ENCODE results near the gene INTS11.

INTS11 gene

GRCh38 chr1:1334835-1335234 is 10.4 kb upstream of the INTS11 start:
- DNase-seq (ENCODE audit: low read depth, low spot score), result no peak
- no peak overlapping the region for H3K4me3 ChIP-seq (ENCODE audit: low read depth, low read length)
- in situ Hi-C loops (cut with HindIII; ENCODE audit: low sequenced_read_pairs), result no loop called here
- TF ChIP-seq, protein P1, sequence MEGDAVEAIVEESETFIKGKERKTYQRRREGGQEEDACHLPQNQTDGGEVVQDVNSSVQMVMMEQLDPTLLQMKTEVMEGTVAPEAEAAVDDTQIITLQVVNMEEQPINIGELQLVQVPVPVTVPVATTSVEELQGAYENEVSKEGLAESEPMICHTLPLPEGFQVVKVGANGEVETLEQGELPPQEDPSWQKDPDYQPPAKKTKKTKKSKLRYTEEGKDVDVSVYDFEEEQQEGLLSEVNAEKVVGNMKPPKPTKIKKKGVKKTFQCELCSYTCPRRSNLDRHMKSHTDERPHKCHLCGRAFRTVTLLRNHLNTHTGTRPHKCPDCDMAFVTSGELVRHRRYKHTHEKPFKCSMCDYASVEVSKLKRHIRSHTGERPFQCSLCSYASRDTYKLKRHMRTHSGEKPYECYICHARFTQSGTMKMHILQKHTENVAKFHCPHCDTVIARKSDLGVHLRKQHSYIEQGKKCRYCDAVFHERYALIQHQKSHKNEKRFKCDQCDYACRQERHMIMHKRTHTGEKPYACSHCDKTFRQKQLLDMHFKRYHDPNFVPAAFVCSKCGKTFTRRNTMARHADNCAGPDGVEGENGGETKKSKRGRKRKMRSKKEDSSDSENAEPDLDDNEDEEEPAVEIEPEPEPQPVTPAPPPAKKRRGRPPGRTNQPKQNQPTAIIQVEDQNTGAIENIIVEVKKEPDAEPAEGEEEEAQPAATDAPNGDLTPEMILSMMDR (IDR thresholded peaks at IDR 0.05; ENCODE audit: low read depth, low read length), result no peak

DNA sequence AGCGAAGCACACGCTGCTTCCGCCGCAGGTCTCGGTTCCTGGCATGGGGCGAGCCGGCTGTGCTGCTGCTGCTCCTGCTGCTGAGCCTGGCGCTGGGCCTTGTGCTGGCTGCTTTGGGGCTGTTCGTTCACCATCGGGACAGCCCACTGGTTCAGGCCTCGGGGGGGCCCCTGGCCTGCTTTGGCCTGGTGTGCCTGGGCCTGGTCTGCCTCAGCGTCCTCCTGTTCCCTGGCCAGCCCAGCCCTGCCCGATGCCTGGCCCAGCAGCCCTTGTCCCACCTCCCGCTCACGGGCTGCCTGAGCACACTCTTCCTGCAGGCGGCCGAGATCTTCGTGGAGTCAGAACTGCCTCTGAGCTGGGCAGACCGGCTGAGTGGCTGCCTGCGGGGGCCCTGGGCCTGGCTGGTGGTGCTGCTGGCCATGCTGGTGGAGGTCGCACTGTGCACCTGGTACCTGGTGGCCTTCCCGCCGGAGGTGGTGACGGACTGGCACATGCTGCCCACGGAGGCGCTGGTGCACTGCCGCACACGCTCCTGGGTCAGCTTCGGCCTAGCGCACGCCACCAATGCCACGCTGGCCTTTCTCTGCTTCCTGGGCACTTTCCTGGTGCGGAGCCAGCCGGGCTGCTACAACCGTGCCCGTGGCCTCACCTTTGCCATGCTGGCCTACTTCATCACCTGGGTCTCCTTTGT is 9.2 kb upstream of the INTS11 start:
- DNase-seq (ENCODE audit: low read depth, low spot score), result no peak
- in situ Hi-C loops (cut with HindIII; ENCODE audit: low sequenced_read_pairs), result no loop called here
- no peak overlapping the region for H3K4me3 ChIP-seq (ENCODE audit: low read depth, low read length)
- TF ChIP-seq, protein P1 (IDR thresholded peaks at IDR 0.05; ENCODE audit: low read depth, low read length), result no peak

GRCh38 chr1:1332774-1333480 is 8.5 kb upstream of the INTS11 start:
- no peak overlapping the region for H3K4me3 ChIP-seq (ENCODE audit: low read depth, low read length)
- no peak for DNase-seq (ENCODE audit: low read depth, low spot score)
- in situ Hi-C loops (cut with HindIII; ENCODE audit: low sequenced_read_pairs), result no loop called here
- TF ChIP-seq, protein P1 (IDR thresholded peaks at IDR 0.05; ENCODE audit: low read depth, low read length), result no peak

- H3K4me3 ChIP-seq (ENCODE audit: low read depth, low read length), result no peak overlapping the region
- in situ Hi-C loops (cut with HindIII; ENCODE audit: low sequenced_read_pairs), result no loop called here
- TF ChIP-seq, protein P1 (IDR thresholded peaks at IDR 0.05; ENCODE audit: low read depth, low read length), result no peak
- no peak for DNase-seq (ENCODE audit: low read depth, low spot score)
Measured at GRCh38 chr1:1332031-1332755, 7.7 kb upstream of the INTS11 start.

DNA sequence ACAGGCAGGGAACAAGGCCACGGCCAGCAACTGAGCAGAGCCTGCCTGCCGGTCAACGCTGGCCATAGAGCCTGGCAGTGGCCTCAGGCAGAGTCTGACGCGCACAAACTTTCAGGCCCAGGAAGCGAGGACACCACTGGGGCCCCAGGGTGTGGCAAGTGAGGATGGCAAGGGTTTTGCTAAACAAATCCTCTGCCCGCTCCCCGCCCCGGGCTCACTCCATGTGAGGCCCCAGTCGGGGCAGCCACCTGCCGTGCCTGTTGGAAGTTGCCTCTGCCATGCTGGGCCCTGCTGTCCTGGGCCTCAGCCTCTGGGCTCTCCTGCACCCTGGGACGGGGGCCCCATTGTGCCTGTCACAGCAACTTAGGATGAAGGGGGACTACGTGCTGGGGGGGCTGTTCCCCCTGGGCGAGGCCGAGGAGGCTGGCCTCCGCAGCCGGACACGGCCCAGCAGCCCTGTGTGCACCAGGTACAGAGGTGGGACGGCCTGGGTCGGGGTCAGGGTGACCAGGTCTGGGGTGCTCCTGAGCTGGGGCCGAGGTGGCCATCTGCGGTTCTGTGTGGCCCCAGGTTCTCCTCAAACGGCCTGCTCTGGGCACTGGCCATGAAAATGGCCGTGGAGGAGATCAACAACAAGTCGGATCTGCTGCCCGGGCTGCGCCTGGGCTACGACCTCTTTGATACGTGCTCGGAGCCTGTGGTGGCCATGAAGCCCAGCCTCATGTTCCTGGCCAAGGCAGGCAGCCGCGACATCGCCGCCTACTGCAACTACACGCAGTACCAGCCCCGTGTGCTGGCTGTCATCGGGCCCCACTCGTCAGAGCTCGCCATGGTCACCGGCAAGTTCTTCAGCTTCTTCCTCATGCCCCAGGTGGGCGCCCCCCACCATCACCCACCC is 6.9 kb upstream of the INTS11 start, which contains the start of gene TAS1R3:
Gene TAS1R3, plus strand, starts transcription at position 213 of the 898 bp plus-strand sequence. Its CDS starts 66 bp downstream, at position 279.
- TF ChIP-seq, protein P1 (IDR thresholded peaks at IDR 0.05; ENCODE audit: low read depth, low read length), result no peak
- no peak within 1 kb of the TSS for H3K4me3 ChIP-seq (ENCODE audit: low read depth, low read length)
- in situ Hi-C loops (cut with HindIII; ENCODE audit: low sequenced_read_pairs), result no loop called here
- no peak for DNase-seq (ENCODE audit: low read depth, low spot score)
